Activated T-cell treated with anti-CD3 and anti-CD28 coated beads, Interleukin-2, amount 50 U/mL, for 4 hours (primary cell): ENCODE results near the gene SREBF1. TPM values are rescaled to one million over a fixed set of nuclear protein-coding genes. Genes with fewer than 3 reads are reported as not detected.

Experiments used
- ATAC-seq, 2 donors: fragments of 200-7000 bp; cut with Tn5 transposase; one replicate each; pipeline ENCODE4 v1.10.0; 2021
- DNase-seq: peaks from one replicate; pipeline ENCODE4 v3.0.0-alpha.2; 2020
- H3K27me3 Mint-ChIP-seq: one replicate; pipeline ENCODE4 v1.8.0; 2021; ENCODE audit warnings: low read depth, mixed read lengths
- H3K36me3 Mint-ChIP-seq: one replicate; pipeline ENCODE4 v1.8.0; 2022; ENCODE audit warnings: mixed read lengths; ENCODE audit not compliant: insufficient read depth
- H3K4me1 Mint-ChIP-seq: one replicate; pipeline ENCODE4 v1.8.0; 2021; ENCODE audit warnings: low read depth, mixed read lengths
- H3K4me3 Mint-ChIP-seq: one replicate; pipeline ENCODE4 v1.8.0; 2021; ENCODE audit warnings: mild to moderate bottlenecking, moderate library complexity, mixed read lengths
- H3K9me3 Mint-ChIP-seq: one replicate; pipeline ENCODE4 v1.8.0; 2021; ENCODE audit warnings: mixed read lengths
- total RNA-seq, 3 donors: library from RNA; stranded (reverse); gene quantifications; one replicate each; pipeline ENCODE4 v1.2.1, GENCODE V29; 2021

The SREBF1 gene
- total RNA-seq, 3 donors from 2014 or later: 34.3 to 44.0 (median 34.6) TPM

GRCh38 chr17:17826942-17827785 lies 9.6 kb downstream of the SREBF1 start:
- peaks cover under 1% of the 10 kb centered on the region for H3K36me3 Mint-ChIP-seq

GRCh38 chr17:17826342-17826713 lies 10.5 kb downstream of the SREBF1 start:
- H3K9me3 Mint-ChIP-seq: no peaks in the 10 kb centered on the region

More at GRCh38 chr17:17826942-17827785, 9.6 kb downstream of the SREBF1 start:
- no peaks in the 10 kb centered on the region for H3K27me3 Mint-ChIP-seq
- DNase-seq (no peak), ATAC-seq (no peak)
- no peaks in the 10 kb centered on the region for H3K9me3 Mint-ChIP-seq
- no peak overlapping the region for H3K4me3 Mint-ChIP-seq
- H3K4me1 Mint-ChIP-seq: peaks cover 63% of the 10 kb centered on the region

GRCh38 chr17:17824783-17825614 lies 11.8 kb downstream of the SREBF1 start:
- Mint-ChIP-seq H3K4me3 (peak overlapping the region; percentile 37), H3K4me1 (peaks cover 75% of the 10 kb centered on the region), H3K36me3 (no peaks in the 10 kb centered on the region), H3K27me3 (no peaks in the 10 kb centered on the region), H3K9me3 (no peaks in the 10 kb centered on the region)
- ATAC-seq: no peak
- DNase-seq: no peak

More at GRCh38 chr17:17826342-17826713, 10.5 kb downstream of the SREBF1 start:
- H3K36me3 Mint-ChIP-seq: no peaks in the 10 kb centered on the region
- ATAC-seq (no peak), DNase-seq (no peak)
- no peaks in the 10 kb centered on the region for H3K27me3 Mint-ChIP-seq
- peaks cover 65% of the 10 kb centered on the region for H3K4me1 Mint-ChIP-seq
- H3K4me3 Mint-ChIP-seq: no peak overlapping the region

DNA sequence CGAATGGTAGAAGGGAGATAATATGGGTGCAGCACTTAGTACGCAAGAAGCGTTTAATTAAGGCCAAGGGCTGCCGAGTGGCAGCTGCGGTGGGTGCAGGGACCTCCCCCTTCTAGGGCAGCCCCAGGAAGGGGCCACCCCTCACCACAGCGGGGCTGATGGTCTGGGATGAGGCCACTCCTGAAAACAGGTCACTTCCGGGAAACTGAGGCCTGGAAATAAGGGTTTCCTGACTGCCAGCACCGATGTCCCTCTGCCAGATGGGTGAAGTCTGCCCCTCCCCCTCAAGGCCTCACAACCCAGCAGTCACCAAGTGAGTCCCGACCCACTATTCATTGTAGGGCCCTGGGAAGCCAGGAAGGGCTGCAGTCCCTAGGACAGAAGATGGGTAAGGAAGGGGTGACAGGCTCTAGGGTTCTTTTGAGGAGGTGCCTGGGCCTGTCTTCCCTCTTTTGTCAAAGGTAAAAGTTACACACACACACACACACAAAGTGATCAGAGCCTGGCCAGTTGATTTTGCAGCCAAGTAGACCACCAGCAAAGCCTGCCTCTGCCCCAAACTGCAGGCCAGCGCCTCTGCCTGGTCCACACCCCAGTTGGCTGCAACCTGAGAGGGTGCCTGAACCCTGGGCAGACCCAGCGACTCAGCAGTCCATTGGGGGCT lies 12.5 kb downstream of the SREBF1 start:
- Mint-ChIP-seq H3K27me3 (no peaks in the 10 kb centered on the region), H3K36me3 (peaks cover 2% of the 10 kb centered on the region), H3K9me3 (no peaks in the 10 kb centered on the region), H3K4me1 (peaks cover 80% of the 10 kb centered on the region), H3K4me3 (peak overlapping the region; percentile 73)
- ATAC-seq: no peak
- DNase-seq: no peak

DNA sequence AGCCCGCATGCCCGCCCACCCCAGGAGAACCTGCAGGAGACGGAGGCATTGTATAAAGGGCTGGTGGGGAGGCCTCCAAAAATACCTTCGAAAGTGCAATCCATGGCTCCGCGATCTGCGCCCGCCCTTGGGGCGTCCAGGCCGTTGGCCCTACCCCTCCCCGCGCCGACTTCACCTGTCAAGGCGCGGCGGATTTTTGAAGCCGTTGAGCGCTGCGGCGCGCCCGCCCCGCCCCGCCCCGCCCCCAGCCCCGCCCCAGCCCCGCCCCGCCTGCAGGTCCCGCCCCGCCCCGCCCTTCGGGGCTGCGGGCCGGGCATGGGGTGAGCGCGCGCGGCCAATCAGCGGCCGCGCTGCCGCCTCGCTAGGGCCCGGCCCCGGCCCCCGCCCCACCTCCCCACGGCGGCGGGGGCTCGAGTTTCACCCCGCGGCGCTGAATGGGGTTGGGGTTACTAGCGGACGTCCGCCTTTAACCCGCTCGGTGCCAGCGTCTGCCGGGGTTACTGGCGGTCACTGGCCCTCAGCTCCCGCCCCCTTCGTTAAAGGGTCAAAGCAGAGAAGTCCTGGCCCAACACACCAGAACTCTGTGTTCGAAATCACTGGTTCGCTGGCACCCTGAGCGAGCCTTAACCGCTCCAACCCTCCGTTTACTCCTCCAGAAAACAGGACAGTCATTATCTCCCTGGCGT lies 13.2 kb downstream of the SREBF1 start:
- DNase-seq (peak; percentile 60), ATAC-seq (peak; percentile 78 to 82)
- Mint-ChIP-seq H3K4me3 (peak overlapping the region; percentile 73), H3K9me3 (no peaks in the 10 kb centered on the region), H3K4me1 (peaks cover 83% of the 10 kb centered on the region), H3K36me3 (peaks cover 8% of the 10 kb centered on the region), H3K27me3 (no peaks in the 10 kb centered on the region)

- DNase-seq: no peak
- Mint-ChIP-seq H3K36me3 (peaks cover 9% of the 10 kb centered on the region), H3K4me1 (peaks cover 80% of the 10 kb centered on the region), H3K9me3 (no peaks in the 10 kb centered on the region), H3K4me3 (peak overlapping the region; percentile 24), H3K27me3 (no peaks in the 10 kb centered on the region)
- no peak for ATAC-seq
Observed at GRCh38 chr17:17822616-17823015, 14.2 kb downstream of the SREBF1 start.

- Mint-ChIP-seq H3K36me3 (peaks cover 9% of the 10 kb centered on the region), H3K4me1 (peaks cover 79% of the 10 kb centered on the region), H3K9me3 (no peaks in the 10 kb centered on the region), H3K4me3 (no peak overlapping the region), H3K27me3 (no peaks in the 10 kb centered on the region)
- ATAC-seq (no peak), DNase-seq (no peak)
Observed at GRCh38 chr17:17822189-17822588, 14.6 kb downstream of the SREBF1 start.

- DNase-seq (no peak), ATAC-seq (no peak)
- H3K4me3 Mint-ChIP-seq: no peak overlapping the region
- H3K27me3 Mint-ChIP-seq: no peaks in the 10 kb centered on the region
- peaks cover 64% of the 10 kb centered on the region for H3K4me1 Mint-ChIP-seq
- peaks cover 9% of the 10 kb centered on the region for H3K36me3 Mint-ChIP-seq
- no peaks in the 10 kb centered on the region for H3K9me3 Mint-ChIP-seq
Observed at GRCh38 chr17:17820463-17821158, 16.2 kb downstream of the SREBF1 start.

DNA sequence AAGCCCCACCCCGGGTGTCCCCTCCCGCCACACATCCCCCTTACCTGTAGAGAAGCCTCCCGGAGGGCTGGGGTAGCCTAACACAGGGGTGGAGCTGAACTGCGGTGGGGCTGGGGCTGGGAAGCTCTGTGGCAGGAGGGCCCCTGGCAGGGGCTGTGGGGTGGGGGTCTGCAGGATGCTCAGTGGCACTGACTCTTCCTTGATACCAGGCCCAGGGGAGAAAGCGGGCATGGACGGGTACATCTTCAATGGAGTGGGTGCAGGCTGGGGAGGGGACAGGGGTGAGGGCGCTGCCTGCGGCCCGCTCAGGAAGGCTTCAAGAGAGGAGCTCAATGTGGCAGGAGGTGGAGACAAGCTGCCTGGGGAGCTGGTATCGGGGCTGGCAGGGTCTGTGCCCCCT lies 16.7 kb downstream of the SREBF1 start:
- Mint-ChIP-seq H3K4me3 (no peak overlapping the region), H3K4me1 (peaks cover 60% of the 10 kb centered on the region), H3K27me3 (no peaks in the 10 kb centered on the region), H3K36me3 (peaks cover 9% of the 10 kb centered on the region), H3K9me3 (no peaks in the 10 kb centered on the region)
- ATAC-seq (no peak), DNase-seq (no peak)

DNA sequence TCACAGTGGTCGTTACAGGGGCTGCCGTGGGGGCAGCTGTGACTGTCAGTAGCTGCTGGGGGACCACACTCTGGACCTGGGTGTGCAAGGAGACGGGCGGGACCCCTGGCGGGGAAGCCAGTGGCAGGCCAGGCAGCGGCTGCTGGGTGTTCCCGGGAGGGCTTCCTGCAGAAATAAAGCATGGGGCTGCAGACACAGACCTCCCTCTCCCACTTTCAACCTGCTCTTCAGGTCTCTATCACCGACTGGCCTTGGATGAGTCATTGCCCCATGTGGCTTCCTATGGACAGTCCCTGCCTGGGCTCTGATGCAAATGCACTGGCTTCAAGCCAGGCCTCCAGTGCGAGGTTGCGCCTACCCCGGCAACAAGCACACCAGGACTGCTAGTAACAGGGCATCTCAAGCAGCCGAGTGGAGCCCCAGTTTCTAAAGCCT lies 17.2 kb downstream of the SREBF1 start:
- Mint-ChIP-seq H3K4me3 (no peak overlapping the region), H3K27me3 (no peaks in the 10 kb centered on the region), H3K4me1 (peaks cover 55% of the 10 kb centered on the region), H3K9me3 (no peaks in the 10 kb centered on the region), H3K36me3 (peaks cover 9% of the 10 kb centered on the region)
- ATAC-seq: peak; percentile 52 to 69
- DNase-seq: peak; percentile 54

DNA sequence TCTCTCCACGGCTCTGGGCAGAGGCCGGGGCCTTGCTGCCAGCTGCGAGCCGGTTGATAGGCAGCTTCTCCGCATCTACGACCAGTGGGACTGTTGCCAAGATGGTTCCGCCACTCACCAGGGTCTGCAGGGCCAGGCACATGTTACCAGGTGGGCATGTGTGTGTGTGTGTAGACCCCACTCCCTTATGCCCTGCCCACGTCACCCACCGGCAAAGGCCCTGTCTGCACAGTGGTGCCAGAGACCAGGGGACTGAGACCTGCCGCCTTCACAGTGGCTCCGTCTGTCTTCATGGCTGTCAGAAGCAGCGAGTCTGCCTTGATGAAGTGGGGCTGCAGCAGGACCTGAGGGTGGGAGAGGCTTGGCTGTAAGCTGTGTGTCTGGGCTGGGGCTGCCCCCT lies 17.7 kb downstream of the SREBF1 start:
- no peak for ATAC-seq
- no peak overlapping the region for H3K4me3 Mint-ChIP-seq
- H3K36me3 Mint-ChIP-seq: peaks cover 9% of the 10 kb centered on the region
- no peak for DNase-seq
- H3K4me1 Mint-ChIP-seq: peaks cover 51% of the 10 kb centered on the region
- no peaks in the 10 kb centered on the region for H3K9me3 Mint-ChIP-seq
- H3K27me3 Mint-ChIP-seq: no peaks in the 10 kb centered on the region

GRCh38 chr17:17818088-17818526 lies 18.7 kb downstream of the SREBF1 start:
- H3K27me3 Mint-ChIP-seq: no peaks in the 10 kb centered on the region
- ATAC-seq: peak in 1 of 2 donors; percentile 27
- no peak for DNase-seq
- H3K4me1 Mint-ChIP-seq: peaks cover 44% of the 10 kb centered on the region
- H3K9me3 Mint-ChIP-seq: no peaks in the 10 kb centered on the region
- H3K4me3 Mint-ChIP-seq: no peak overlapping the region
- peaks cover 9% of the 10 kb centered on the region for H3K36me3 Mint-ChIP-seq

GRCh38 chr17:17817552-17817947 lies 19.2 kb downstream of the SREBF1 start:
- no peaks in the 10 kb centered on the region for H3K9me3 Mint-ChIP-seq
- peaks cover 9% of the 10 kb centered on the region for H3K36me3 Mint-ChIP-seq
- H3K27me3 Mint-ChIP-seq: no peaks in the 10 kb centered on the region
- no peak overlapping the region for H3K4me3 Mint-ChIP-seq
- H3K4me1 Mint-ChIP-seq: peaks cover 38% of the 10 kb centered on the region
- DNase-seq (no peak), ATAC-seq (no peak)
